GM21360 (cell line): Measurements from ENCODE around the gene MYBL2.

Experiments used
- ATAC-seq: cut with Tn5 transposase; IDR thresholded peaks from one replicate; pipeline ENCODE4 v1.9.1; 2021; ENCODE audit warnings: mild to moderate bottlenecking, moderate library complexity; ENCODE audit not compliant: unreplicated experiment

MYBL2 gene

GRCh38 chr20:43681991-43682410 is 15.1 kb downstream of the MYBL2 start:
- ATAC-seq = peak; percentile 91

- peak; percentile 31 for ATAC-seq
Measured at GRCh38 chr20:43682446-43682845, 15.5 kb downstream of the MYBL2 start.

- ATAC-seq = no peak
Measured at GRCh38 chr20:43686820-43687219, 19.9 kb downstream of the MYBL2 start.

GRCh38 chr20:43689165-43689564 is 22.3 kb downstream of the MYBL2 start:
- ATAC-seq = no peak

GRCh38 chr20:43690943-43691598 is 24.2 kb downstream of the MYBL2 start:
- ATAC-seq = no peak

GRCh38 chr20:43691928-43692524 is 25.1 kb downstream of the MYBL2 start:
- no peak for ATAC-seq

GRCh38 chr20:43694763-43695162 is 27.8 kb downstream of the MYBL2 start:
- no peak for ATAC-seq

GRCh38 chr20:43695571-43695970 is 28.7 kb downstream of the MYBL2 start:
- no peak for ATAC-seq

- no peak for ATAC-seq
Measured at GRCh38 chr20:43699941-43700565, 33.1 kb downstream of the MYBL2 start.

GRCh38 chr20:43700627-43701026 is 33.7 kb downstream of the MYBL2 start:
- ATAC-seq = no peak

GRCh38 chr20:43702502-43702901 is 35.6 kb downstream of the MYBL2 start:
- no peak for ATAC-seq

GRCh38 chr20:43710370-43711044 is 43.6 kb downstream of the MYBL2 start:
- ATAC-seq = peak; percentile 73

GRCh38 chr20:43711098-43711654 is 44.3 kb downstream of the MYBL2 start:
- peak; percentile 11 for ATAC-seq

GRCh38 chr20:43715044-43715443 is 48.1 kb downstream of the MYBL2 start:
- ATAC-seq = no peak

- ATAC-seq = no peak
Measured at GRCh38 chr20:43715511-43715910, 48.6 kb downstream of the MYBL2 start.

- ATAC-seq = no peak
Measured at GRCh38 chr20:43716123-43716522, 49.2 kb downstream of the MYBL2 start.

GRCh38 chr20:43716757-43717615 is 50.1 kb downstream of the MYBL2 start:
- no peak for ATAC-seq

- ATAC-seq = no peak
Measured at GRCh38 chr20:43717616-43717995, 50.7 kb downstream of the MYBL2 start.

- no peak for ATAC-seq
Measured at GRCh38 chr20:43720007-43720406, 53.1 kb downstream of the MYBL2 start.

- ATAC-seq = no peak
Measured at GRCh38 chr20:43721097-43721428, 54.1 kb downstream of the MYBL2 start.
